Activated gamma-delta T cell (primary cell): ENCODE results near the gene THRSP.
A peak's percentile ranks its signal among the peaks of the same experiment; 100 is the strongest.
"Not testable (repeated sequence)": the region's sequence is repeated elsewhere in the genome, so short reads cannot be mapped to it uniquely, and the experiment has no call there.

Experiments used
- DNase-seq: peaks from one replicate; lab custom pipeline; 2025; lab: John Stamatoyannopoulos, UW

The THRSP gene

GRCh38 chr11:78039391-78039918 is 24.2 kb upstream of the THRSP start:
- no peak for DNase-seq

GRCh38 chr11:78039919-78040671 is 23.6 kb upstream of the THRSP start:
- no peak for DNase-seq

DNA sequence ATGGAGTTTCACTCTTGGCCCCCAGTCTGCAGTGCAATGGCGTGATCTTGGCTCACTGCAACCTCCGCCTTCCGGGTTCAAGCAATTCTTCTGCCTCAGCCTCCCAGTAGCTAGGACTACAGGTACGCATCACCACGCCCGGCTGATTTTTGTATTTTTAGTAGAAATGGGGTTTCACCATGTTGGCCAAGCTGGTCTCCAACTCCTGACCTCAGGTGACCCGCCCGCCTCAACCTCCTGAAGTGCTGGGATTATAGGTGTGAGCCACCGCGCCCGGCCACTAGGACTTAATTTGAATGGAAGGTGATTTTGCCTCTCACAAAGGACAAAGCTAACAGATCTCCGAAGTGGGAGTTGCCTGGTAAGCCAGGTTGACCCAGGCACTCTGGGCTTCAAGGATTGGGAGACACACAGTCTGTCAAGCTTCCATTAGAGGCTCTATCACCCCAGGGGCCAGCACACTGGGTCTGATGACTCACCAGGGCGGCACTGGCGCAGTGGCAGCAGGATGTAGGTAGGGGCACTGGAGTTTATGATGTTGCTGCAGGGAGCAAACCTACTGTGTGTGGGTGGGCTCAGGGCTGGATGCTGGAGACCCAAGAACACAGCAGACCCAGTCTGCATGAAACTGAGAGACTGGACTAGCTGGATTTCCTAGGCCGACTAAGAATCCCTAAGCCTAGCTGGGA is 22.8 kb upstream of the THRSP start:
- DNase-seq, result no peak

DNA sequence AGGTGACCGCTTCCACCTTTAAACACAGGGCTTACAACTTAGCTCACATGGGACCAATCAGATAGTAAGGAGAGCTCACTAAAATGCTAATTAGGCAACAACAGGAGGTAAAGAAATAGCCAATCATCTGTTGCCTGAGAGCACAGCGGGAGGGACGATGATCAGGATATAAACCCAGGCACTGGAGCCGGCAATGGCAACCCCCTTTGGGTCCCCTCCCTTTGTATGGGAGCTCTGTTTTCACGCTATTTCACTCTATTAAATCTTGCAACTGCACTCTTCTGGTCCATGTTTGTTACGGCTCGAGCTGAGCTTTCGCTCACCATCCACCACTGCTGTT is 22.3 kb upstream of the THRSP start:
- not testable (repeated sequence) for DNase-seq

DNA sequence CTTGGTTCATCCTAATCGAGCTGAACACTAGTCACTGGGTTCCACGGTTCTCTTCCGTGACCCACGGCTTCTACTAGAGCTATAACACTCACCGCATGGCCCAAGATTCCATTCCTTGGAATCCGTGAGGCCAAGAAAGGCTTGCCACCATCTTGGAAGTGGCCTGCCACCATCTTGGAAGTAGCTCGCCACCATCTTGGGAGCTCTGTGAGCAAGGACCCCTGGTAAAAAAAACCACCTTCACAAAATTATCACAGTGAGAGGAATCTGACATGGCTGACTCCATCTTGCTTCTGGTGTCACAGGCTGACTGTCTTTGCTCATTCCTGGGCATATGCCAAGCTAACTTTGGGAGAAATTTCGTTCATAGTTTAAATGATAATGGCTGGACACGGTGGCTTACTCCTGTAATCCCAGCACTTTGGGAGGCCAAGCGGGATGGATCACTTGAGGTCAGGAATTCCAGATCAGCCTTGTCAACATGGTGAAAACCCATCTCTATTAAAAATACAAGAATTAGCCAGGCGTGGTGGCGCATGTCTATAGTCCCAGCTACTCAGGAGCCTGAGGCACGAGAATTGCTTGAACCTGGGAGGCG is 21.7 kb upstream of the THRSP start:
- DNase-seq, result no peak

DNA sequence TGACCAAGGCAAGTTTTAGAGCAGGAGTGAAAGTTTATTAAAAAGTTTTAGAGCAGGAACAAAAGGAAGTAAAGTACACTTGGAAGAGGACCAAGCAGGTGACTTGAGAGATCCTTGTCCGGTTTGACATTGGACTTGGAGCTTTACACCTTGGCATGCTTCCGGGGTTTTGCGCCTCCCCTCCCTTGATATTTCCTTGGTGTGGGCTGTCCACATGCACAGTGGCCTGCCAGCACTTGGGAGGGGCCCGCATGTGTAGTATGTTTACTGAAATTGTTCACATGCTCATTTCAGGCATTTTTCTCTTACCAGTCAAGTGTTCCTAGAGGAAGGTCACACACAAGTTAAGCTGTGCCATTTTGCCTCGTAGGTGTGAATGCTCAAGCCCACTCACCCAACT is 19.0 kb upstream of the THRSP start:
- no peak for DNase-seq

- peak; percentile 49 for DNase-seq
Measured at GRCh38 chr11:78045851-78046485, 17.7 kb upstream of the THRSP start.

DNA sequence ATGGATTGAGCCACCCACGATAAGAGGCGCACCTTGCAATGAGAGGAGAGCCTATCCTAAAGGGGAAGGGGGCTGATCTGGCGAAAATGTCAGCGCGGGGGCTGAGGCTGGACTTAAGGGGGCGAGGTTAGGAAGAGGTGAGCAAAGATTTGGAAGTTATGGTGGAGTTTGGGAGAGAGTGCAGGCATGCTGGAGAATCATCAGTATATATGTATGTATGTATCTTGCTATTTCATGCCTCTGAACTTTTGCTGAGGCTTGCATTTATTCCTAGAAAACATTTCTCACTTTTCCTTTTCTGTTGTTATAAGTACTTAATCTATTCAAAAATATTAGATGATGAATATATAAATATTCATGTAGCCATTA is 17.2 kb upstream of the THRSP start:
- DNase-seq, result no peak

DNA sequence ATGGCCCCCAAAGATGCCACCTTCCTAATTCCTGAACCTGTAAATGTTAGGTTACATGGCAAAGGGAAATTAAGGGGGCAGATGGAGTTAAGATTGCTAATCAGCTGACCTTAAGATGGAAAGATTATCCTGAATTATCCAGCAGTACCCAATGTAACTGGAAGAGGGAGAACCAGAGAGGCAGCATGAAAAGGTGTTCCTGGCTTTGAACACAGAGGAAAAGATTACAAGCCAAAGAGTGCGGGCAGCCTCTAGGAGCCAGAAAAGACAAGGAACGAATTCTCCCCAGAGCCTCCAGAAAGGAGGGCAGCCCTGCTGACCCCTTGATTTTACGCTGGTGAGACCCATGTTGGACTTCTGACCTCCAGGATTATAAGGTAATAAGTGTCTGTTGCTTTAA is 15.1 kb upstream of the THRSP start:
- no peak for DNase-seq

GRCh38 chr11:78049348-78049747 is 14.3 kb upstream of the THRSP start:
- DNase-seq, result no peak

- no peak for DNase-seq
Measured at GRCh38 chr11:78050964-78051831, 12.5 kb upstream of the THRSP start.

DNA sequence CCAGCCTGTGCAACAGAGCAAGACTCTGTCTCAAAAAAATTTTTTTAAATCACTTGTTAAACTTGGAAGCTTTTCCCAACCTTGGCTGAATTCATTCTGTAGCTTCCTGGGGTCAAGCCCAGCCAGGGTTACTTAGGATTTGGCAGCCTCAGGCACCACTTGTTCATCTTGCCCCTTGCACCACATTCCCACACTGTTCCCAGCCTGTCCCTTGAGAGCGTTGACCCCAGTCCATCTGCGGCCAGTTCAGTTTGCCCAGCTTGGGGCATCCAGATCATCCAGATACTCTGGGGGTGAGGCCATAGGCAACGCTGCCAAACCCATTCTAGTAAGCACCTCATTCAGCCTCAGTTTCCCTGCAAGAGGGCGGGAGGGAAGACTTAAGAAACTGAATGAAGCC is 8.7 kb upstream of the THRSP start:
- DNase-seq, result no peak

- DNase-seq, result no peak
Measured at GRCh38 chr11:78056093-78056492, 7.6 kb upstream of the THRSP start.

- DNase-seq, result no peak
Measured at GRCh38 chr11:78057462-78058055, 6.1 kb upstream of the THRSP start.

DNA sequence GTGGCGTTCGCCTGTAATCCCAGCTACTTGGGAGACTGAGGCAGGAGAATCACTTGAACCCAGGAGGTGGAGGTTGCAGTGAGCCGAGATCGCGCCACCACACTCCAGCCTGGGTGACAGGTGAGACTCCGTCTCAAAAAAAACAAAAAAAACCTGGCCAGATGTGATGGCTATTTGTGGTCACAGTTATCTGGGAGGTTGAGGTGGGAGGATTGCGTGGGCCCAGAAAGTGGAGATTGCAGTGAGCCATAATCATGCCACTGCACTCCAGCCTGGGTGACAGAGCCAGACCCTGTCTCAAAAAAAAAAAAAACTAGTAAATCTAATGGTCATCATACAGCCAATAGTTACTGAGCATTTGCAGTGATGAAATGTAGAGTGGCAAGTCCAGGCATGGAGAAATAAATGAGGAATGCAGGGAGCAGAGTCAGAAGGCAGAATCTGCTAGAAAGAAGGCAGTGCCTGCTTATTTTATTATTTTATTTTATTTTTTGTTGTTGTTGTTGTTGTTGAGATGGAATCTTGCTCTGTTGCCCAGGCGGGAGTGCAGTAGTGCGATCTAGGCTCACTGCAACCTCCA is 3.8 kb upstream of the THRSP start:
- not testable (repeated sequence) for DNase-seq

DNA sequence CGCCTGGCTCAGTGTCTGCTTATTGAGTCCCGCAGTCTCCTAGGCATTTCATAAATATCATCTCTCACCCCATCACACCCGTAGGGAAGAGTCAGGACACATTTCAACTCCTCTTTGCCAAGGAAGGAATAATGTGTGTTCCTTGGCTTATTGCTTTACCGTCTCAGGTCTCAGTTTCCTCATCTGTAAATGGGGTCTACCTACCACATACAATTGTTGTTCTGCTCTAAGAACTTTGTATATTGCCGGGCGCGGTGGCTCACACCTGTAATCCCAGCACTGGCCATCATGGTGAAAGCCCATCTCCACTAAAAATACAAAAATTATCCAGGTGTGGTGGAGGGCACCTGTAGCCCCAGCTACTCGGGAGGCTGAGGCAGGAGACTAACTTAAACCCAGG is 3.1 kb upstream of the THRSP start:
- DNase-seq, result no peak

DNA sequence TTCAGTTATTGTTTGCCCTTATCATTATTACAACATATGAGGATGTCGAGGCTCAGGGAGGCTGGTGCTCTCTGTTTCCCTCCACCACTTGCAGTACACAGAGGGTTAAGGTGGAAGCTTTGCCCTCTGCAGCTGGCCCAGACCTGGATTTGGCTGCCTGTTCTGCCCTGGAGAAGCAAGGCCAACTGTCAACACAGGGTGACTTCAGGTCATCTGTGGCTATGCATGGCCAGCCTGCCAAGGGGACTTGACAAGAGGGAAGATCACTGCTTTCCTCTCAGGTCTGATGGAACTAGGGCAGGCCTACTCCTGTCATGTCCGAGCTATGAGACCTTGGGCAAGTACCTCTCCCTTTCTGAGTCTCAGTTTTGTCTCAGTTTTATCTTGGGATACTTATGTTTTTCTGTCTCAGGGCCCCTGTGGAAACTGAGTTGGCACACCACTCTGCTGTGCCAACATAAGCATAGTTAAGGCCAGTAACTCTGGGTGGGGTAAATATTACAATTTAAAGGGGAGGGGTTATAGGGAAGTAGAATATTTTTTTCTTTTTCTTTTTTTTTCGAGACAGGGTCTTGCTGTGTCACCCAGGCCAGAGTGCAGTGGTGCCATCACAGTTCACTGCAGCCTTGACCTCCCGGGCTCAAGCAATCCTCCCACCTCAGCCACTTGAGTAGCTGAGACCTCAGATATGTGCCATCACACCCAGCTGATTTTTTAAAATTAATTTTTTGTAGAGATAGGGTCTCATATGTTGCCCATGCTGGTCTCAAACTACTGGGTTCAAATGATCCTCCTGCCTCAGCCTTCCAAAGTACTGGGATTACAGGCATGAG is 2.4 kb upstream of the THRSP start:
- DNase-seq, result no peak

GRCh38 chr11:78061921-78062311 is 1.7 kb upstream of the THRSP start:
- no peak for DNase-seq

GRCh38 chr11:78062671-78063070 is 990 bp upstream of the THRSP start:
- no peak for DNase-seq

- no peak for DNase-seq
Measured at GRCh38 chr11:78065203-78065602, 1.5 kb downstream of the THRSP start.
